GM21717 (cell line): ENCODE data around the gene CD209.

ENCODE experiments used
- ATAC-seq: cut with Tn5 transposase; IDR thresholded peaks from one replicate; pipeline ENCODE4 v1.9.1; 2021; ENCODE audit warnings: mild to moderate bottlenecking, moderate library complexity; ENCODE audit not compliant: unreplicated experiment

Gene CD209

GRCh38 chr19:7709932-7710460 is 37.3 kb downstream of the CD209 start:
- ATAC-seq = no peak

- no peak for ATAC-seq
Observed at GRCh38 chr19:7706955-7707456, 40.3 kb downstream of the CD209 start.

- no peak for ATAC-seq
Observed at GRCh38 chr19:7706188-7706954, 41.0 kb downstream of the CD209 start.

GRCh38 chr19:7705387-7706187 is 41.7 kb downstream of the CD209 start:
- ATAC-seq = peak; percentile 37

GRCh38 chr19:7704280-7705060 is 42.9 kb downstream of the CD209 start:
- no peak for ATAC-seq

GRCh38 chr19:7703332-7703731 is 44.0 kb downstream of the CD209 start:
- ATAC-seq = no peak

GRCh38 chr19:7701654-7702457 is 45.5 kb downstream of the CD209 start, which contains the start of gene FCER2:
TSS of gene FCER2 (minus strand) at chr19:7702131. CDS start at chr19:7699760, 2,371 bp downstream.
- peak; percentile 32 for ATAC-seq

- no peak for ATAC-seq
Observed at GRCh38 chr19:7701049-7701653, 46.2 kb downstream of the CD209 start.

- ATAC-seq = no peak
Observed at GRCh38 chr19:7699417-7700401, 47.6 kb downstream of the CD209 start.

- ATAC-seq = no peak
Observed at GRCh38 chr19:7699003-7699402, 48.3 kb downstream of the CD209 start.

- no peak for ATAC-seq
Observed at GRCh38 chr19:7698583-7698982, 48.8 kb downstream of the CD209 start.

GRCh38 chr19:7697721-7698287 is 49.5 kb downstream of the CD209 start:
- ATAC-seq = no peak

GRCh38 chr19:7694499-7694898 is 52.8 kb downstream of the CD209 start:
- no peak for ATAC-seq

GRCh38 chr19:7692417-7693088 is 54.8 kb downstream of the CD209 start:
- no peak for ATAC-seq

GRCh38 chr19:7691497-7691896 is 55.8 kb downstream of the CD209 start:
- no peak for ATAC-seq

- ATAC-seq = no peak
Observed at GRCh38 chr19:7690779-7691258, 56.5 kb downstream of the CD209 start.
